Measurements from ENCODE around the gene UMODL1.

- TF ChIP-seq CTCF (conservative IDR thresholded peaks at IDR 0.05), result no peak
- TF ChIP-seq ZFX (IDR thresholded peaks at IDR 0.05), result no peak
Measured at GRCh38 chr21:42132183-42132582, 61.1 kb downstream of the UMODL1 start.
